Measurements from ENCODE around the gene PLCB4.

PLCB4 gene

DNA sequence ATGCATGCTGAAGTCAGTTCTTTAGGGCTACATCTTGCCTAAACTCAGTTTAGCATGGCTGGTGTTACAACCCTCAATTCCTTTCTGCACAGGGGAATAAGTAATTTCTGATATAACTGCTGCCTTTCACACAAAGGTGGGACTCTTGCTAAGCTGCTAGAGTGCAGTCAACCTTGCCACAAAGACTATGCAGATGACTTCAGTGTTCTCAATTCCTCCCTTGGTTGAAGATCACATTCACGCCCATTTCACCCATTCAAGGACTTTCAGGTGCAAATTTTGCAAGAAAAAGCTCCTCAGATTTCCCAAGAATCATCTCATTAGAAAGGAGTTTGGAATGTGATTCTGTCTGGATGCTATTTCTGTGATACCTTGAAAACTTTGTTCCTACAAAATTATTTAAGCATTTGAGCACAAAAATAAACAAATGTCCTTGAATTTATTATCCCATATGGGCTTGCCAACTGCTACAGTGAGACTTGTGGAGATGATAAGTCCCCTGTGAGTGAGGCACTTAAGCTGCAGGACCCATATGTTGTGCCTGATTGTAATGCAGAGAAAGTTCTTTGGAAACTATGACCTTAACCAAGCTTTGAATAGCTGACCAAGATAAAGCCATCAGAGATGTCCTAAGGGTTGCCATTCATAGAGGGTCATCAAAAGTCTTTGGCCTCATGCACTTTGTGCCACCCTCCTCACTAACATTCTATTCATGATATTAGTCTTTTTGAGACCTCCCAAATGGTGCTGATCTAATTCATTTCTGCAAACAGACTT is 111.8 kb downstream of the PLCB4 start:
- no peak for DNase-seq

DNA sequence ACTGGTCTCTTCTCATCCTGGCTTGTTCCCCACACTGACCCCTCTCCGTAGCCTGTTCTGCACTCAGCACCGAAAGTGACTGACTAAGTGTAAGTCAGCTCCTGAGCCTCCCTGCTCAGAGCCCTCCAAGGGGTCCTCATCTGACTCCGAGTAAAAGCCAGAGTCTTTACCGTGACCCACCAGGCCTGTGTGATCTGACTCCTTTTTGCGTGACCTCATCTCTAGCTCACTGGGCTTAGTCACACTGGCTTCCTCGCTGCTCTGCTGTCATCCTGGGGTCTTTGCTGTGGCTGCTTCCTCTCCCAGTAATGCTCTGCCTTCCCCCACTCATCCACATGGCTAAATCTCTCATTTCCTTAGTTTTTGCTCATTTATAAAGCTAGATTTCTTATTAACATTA is 116.6 kb downstream of the PLCB4 start:
- no peak for DNase-seq

- DNase-seq = no peak
These were observed 117.5 kb downstream of the PLCB4 start for GRCh38 chr20:9186396-9186795.

DNA sequence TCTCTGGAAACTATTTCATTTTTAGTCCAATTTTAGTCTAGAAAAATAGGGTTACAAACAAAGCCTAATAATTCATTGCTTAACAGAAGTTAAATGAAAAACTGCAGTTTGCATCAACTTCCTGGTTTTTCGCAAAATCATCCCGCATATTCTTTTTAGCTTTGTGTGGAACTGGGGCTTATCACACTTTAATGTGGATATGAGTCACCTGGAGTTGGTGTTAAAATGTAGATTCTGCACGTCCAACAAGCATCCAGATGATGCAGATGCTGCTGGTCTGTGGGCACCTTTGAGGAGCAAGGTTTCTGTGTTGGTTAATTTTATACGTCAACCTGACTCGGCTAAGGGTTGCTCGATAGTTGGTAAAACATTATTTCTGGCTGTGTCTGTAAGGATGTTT is 126.1 kb downstream of the PLCB4 start:
- no peak for DNase-seq

GRCh38 chr20:9196110-9196509 is 127.2 kb downstream of the PLCB4 start:
- no peak for DNase-seq

DNA sequence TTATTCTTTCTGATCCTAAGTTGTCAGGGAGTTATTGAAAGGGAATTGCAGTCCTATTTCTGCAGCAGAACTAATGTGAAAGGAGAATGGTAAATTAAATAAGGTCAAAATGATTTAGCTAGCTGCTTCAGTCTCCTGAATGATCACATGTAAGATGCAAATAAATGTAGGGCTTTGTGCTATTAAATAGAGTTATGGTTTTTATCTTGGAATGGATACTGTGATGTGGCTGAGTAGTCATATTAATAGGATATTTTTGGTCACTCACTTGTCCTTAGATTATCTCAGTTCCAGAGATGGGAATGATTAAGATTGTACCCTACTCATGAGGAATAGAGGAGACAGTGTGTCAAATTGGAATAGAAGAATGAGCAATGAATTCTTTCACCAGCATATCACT is 129.6 kb downstream of the PLCB4 start:
- no peak for DNase-seq

DNA sequence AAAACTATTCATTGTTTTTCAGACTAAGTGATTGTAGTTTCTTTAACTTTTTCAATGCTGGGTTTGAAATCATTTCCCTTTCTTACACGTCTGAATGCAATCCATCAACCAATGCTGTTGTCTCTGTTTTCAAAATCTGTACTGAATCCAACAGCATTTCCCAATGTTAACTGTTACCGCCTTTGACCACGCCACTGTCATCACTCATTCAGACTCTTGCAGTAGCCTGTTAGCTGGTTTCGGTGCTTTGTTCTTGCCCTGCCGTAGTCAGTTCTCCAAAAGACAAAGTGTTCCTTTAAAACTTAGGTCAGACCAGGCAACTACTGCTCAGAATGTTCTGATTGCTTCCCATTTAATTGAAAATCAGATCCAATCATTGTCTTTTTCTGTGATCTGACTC is 131.3 kb downstream of the PLCB4 start:
- no peak for DNase-seq

DNA sequence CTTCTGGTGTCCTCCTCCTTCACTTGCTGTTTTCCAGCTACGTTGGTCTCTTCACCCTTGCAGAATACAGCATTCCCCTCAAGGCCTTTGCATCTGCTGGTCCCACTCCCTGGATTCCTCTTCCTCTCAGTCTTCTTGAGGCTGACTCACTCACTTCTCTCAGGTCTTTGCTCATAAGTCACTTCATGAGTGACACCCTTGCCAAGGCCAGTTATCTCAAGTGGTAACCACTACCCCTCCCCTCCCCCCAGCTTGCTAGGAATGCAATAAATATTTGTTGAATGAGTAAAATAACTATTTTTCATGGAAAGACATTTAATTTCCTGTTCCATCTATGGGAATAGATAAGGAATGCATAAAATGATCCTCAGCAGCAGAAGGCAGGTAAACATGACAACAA is 131.7 kb downstream of the PLCB4 start:
- no peak for DNase-seq

GRCh38 chr20:9202420-9203080 is 133.7 kb downstream of the PLCB4 start:
- no peak for DNase-seq

GRCh38 chr20:9203081-9203447 is 134.2 kb downstream of the PLCB4 start:
- no peak for DNase-seq

GRCh38 chr20:9204979-9205378 is 136.1 kb downstream of the PLCB4 start:
- no peak for DNase-seq

DNA sequence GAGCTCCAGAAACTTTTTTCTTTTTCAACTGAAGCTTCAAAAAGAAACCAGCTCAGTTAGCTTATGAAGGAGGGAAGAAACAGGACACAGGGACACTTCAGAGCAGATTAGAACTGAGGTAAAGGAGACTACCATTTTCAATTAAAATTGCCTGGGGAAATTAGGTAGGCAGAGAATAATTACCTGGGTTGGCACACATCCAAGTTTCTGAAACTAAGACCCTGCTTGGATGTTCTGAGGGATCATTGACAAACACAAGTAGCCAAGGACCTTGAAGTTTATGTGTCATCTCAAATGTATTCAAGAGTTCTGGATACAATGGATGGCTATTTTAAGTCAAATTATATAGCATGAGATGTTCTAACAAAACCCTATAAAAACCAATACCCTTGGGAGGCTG is 137.6 kb downstream of the PLCB4 start:
- DNase-seq = no peak

GRCh38 chr20:9207253-9207652 is 138.4 kb downstream of the PLCB4 start:
- DNase-seq = no peak

DNA sequence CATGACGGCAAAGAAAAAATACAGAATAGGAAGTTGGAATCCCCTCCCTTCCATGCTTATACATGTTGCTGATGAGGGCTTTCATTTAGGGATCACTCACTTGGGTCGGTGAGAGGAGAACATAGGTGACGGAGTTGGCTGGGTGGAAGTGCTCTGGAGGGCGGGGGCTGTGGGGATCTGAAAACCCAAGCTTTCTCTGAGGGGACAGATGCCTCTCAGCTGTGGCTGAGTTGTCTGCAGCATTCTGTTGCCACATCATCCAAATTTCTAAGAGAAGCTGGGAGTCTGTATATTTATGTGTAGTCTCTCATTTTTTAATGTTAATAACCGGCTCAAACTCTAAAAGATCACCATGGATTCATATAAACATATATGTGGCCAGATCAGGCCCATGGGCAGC is 141.5 kb downstream of the PLCB4 start:
- no peak for DNase-seq

DNA sequence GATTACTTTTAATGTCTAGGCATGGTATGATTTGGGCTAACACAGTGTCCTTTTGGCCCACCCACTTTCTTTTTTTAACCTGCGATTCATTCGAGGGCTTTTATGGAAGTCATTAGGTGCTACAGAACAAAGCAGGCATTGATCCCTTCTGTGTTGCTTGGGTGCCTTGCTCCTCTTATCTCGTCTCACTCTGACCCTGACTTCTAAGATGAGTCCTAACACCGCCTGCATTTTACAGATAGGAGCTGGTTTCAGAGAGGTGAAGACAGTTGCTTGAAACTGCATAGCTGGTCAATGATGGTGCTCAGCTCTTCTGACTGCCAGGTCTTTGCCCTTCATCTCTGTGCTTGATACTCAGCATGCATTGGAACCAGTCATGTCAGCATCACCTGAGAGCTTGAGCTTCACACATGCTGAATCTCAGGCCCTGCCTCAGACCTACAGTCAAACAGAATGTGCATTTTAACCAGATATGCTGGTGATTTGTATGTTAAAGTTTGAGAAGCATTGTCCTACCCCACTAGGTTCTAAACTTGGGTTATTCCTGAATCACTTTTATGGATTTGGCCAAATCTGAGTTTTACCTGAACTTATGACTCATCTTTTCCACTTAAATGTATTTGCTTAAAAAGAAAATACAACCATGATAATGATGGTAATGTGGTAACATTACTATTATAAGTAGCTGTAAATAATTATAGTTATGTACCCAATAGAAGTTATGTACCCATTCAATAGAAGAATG is 142.3 kb downstream of the PLCB4 start:
- no peak for DNase-seq

GRCh38 chr20:9212735-9213134 is 143.8 kb downstream of the PLCB4 start:
- no peak for DNase-seq

DNA sequence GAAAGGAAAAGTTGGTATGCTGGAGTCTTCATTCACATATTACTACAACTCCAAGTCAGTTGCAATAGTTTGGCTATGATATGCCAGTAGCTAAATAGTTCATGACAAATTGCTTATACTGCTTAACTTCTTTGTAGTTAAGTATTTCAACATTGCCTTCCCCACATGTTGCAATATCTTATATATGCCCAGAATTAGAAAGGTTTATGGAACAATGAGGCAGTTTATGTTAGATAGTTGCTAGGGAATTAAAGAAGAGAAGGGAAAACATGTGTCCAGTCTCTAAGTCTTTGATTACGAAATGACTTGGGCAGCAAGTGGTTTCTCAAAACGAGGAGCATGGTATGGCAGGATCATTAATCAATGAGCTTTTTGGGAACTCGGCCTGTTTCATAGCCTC is 145.8 kb downstream of the PLCB4 start:
- DNase-seq = no peak

- DNase-seq = no peak
These were observed 146.7 kb downstream of the PLCB4 start for GRCh38 chr20:9215539-9215938.

DNA sequence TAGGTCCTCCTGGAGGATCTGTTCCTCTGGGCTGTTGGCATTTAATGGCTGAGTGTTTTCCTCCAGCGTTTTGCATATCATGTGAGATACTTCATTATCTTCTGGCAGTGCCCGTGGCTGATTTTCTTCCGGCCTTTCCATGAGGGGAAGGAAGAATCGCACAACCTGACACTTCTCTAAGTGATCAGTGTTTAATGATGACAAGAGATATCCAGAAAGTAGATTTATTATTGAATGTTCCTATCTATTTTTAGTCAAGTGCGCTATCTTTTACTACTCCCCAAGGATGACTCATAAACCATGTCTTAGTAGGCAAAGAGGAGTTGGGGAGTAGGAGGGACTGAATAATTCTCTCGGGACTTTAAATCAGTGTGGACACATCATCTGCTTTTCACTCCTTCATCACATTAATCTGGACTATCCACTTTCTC is 149.7 kb downstream of the PLCB4 start:
- no peak for DNase-seq

GRCh38 chr20:9220874-9221547 is 152.1 kb downstream of the PLCB4 start:
- DNase-seq = no peak

GRCh38 chr20:9223296-9223695 is 154.4 kb downstream of the PLCB4 start:
- no peak for DNase-seq

DNA sequence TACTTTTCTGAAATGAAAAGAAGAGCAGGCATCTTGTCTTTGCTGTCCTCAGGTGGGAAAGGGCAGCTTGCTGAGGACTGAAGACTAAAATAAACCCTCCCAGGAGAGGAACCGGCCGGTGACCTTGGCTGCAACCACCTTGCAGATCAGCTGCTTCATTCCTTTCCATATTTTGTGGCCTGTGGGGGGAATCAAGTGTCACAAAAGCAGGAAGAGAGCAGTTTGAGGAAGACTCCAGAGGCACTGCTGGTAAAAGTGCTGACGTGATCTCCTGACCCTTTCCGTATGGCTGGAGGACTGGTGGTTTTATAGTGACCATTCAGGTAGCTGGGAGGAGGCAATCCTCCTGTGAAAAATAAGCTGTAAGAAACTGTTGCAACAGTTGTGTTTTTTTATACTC is 157.0 kb downstream of the PLCB4 start:
- no peak for DNase-seq

- DNase-seq = no peak
These were observed 159.2 kb downstream of the PLCB4 start for GRCh38 chr20:9227896-9228615.

All from activated CD4-positive, CD25-positive, alpha-beta regulatory T cell treated with anti-CD3 and anti-CD28 coated beads, Interleukin-2, amount 50 U/mL, for 72 hours (primary cell).